HEK293 (cell line): Measurements from ENCODE around the gene OSBP.

Experiments used
- CTCF ChIA-PET: fragments of 350-600 bp; formaldehyde crosslinking; extraction: SDS; loops from one replicate; lab custom pipeline; 2021; ENCODE audit warnings: antibody characterized with exemption; lab: Yijun Ruan, JAX
- POLR2A ChIA-PET: fragments of 300-600 bp; formaldehyde crosslinking; extraction: SDS; loops from one replicate; lab custom pipeline; 2020; ENCODE audit warnings: antibody characterized with exemption, inconsistent platforms; lab: Yijun Ruan, JAX
- H3K27ac ChIP-seq: fragments of 200-500 bp; sonication (Bioruptor generic); 2 replicates; pipeline ENCODE4 v1.5.1; 2014; ENCODE audit warnings: low read depth, low read length, control low read depth, inconsistent platforms; ENCODE audit errors: extremely low read depth
- H3K36me3 ChIP-seq, 2 experiments: fragments of 200-500 bp in 1 of 2; sonication (Bioruptor generic) in 1 of 2; 1 replicate in 1 of 2; 2 replicates in 1 of 2; pipeline ENCODE4 v1.5.1; 2014 to 2017; ENCODE audit warnings: inconsistent platforms in 2 of 2, low read length in 2 of 2; ENCODE audit not compliant: control insufficient read depth in 2 of 2, insufficient read depth in 1 of 2
- H3K4me1 ChIP-seq: fragments of 200-500 bp; sonication (Bioruptor generic); 2 replicates; pipeline ENCODE4 v1.5.1; 2014; ENCODE audit warnings: mild to moderate bottlenecking, low read length, inconsistent platforms; ENCODE audit not compliant: control insufficient read depth, insufficient read depth
- H3K4me3 ChIP-seq: 2 replicates; pipeline ENCODE4 v1.5.1; 2011; ENCODE audit warnings: low read depth, mild to moderate bottlenecking, control low read depth, low read length, moderate library complexity
- H3K9me3 ChIP-seq: fragments of 200-500 bp; sonication (Bioruptor generic); 2 replicates; pipeline ENCODE4 v1.5.1; 2014; ENCODE audit warnings: low read depth, low read length, inconsistent platforms; ENCODE audit not compliant: control insufficient read depth, insufficient read depth
- AEBP2 ChIP-seq: fragments of 450-650 bp; formaldehyde crosslinking; IDR thresholded peaks from 2 replicates; pipeline ENCODE4 v1.5.1; 2016; ENCODE audit warnings: missing biosample characterization, missing genetic modification characterization, borderline replicate concordance
- GFI1B ChIP-seq: fragments of 450-650 bp; formaldehyde crosslinking; IDR thresholded peaks from 2 replicates; pipeline ENCODE4 v1.5.1; 2016; ENCODE audit warnings: missing biosample characterization, missing genetic modification characterization
- GLIS1 ChIP-seq: fragments of 450-650 bp; formaldehyde crosslinking; IDR thresholded peaks from 2 replicates; pipeline ENCODE4 v1.5.1; 2016; ENCODE audit warnings: missing biosample characterization, missing genetic modification characterization
- GLIS2 ChIP-seq: fragments of 450-650 bp; formaldehyde crosslinking; IDR thresholded peaks from 2 replicates; pipeline ENCODE4 v1.5.1; 2016; ENCODE audit warnings: missing biosample characterization, missing genetic modification characterization
- HOXD13 ChIP-seq: sonication (generic); formaldehyde crosslinking; IDR thresholded peaks from 2 replicates; pipeline ENCODE4 v1.8.0; 2022; ENCODE audit warnings: missing genetic modification reagents, borderline replicate concordance
- IKZF3 ChIP-seq: fragments of 450-650 bp; IDR thresholded peaks from 2 replicates; pipeline ENCODE4 v1.5.0; 2018; ENCODE audit warnings: missing biosample characterization, mild to moderate bottlenecking, missing genetic modification characterization, moderate library complexity
- KLF1 ChIP-seq: fragments of 450-650 bp; formaldehyde crosslinking; IDR thresholded peaks from 2 replicates; pipeline ENCODE4 v1.5.1; 2016; ENCODE audit warnings: missing biosample characterization, missing genetic modification characterization
- KLF10 ChIP-seq: fragments of 450-650 bp; IDR thresholded peaks from 2 replicates; pipeline ENCODE4 v1.5.1; 2018; ENCODE audit warnings: missing biosample characterization, mild to moderate bottlenecking, missing genetic modification characterization
- OVOL3 ChIP-seq: fragments of 450-650 bp; formaldehyde crosslinking; IDR thresholded peaks from 2 replicates; pipeline ENCODE4 v1.5.1; 2016; ENCODE audit warnings: missing biosample characterization, missing genetic modification characterization
- PATZ1 ChIP-seq: fragments of 450-650 bp; formaldehyde crosslinking; IDR thresholded peaks from 2 replicates; pipeline ENCODE4 v1.5.1; 2016; ENCODE audit warnings: missing biosample characterization, missing genetic modification characterization
- SP3 ChIP-seq: fragments of 450-650 bp; formaldehyde crosslinking; IDR thresholded peaks from 2 replicates; pipeline ENCODE4 v1.5.1; 2016; ENCODE audit warnings: missing biosample characterization, missing genetic modification characterization
- YY1 ChIP-seq: fragments of 450-650 bp; formaldehyde crosslinking; IDR thresholded peaks from 2 replicates; pipeline ENCODE4 v1.5.1; 2018; ENCODE audit warnings: missing biosample characterization, missing genetic modification characterization
- ZBTB17 ChIP-seq: fragments of 450-650 bp; formaldehyde crosslinking; IDR thresholded peaks from 2 replicates; pipeline ENCODE4 v1.5.1; 2016; ENCODE audit warnings: missing biosample characterization, missing genetic modification characterization
- ZFP3 ChIP-seq: fragments of 450-650 bp; formaldehyde crosslinking; IDR thresholded peaks from 2 replicates; pipeline ENCODE4 v1.5.1; 2016; ENCODE audit warnings: low read depth, missing biosample characterization, missing genetic modification characterization
- ZFP37 ChIP-seq: fragments of 450-650 bp; formaldehyde crosslinking; IDR thresholded peaks from 2 replicates; pipeline ENCODE4 v1.5.1; 2016; ENCODE audit warnings: missing biosample characterization, missing genetic modification characterization
- ZNF223 ChIP-seq: fragments of 450-650 bp; formaldehyde crosslinking; IDR thresholded peaks from 2 replicates; pipeline ENCODE4 v1.5.1; 2016; ENCODE audit warnings: missing biosample characterization, missing genetic modification characterization
- ZNF23 ChIP-seq: fragments of 450-650 bp; formaldehyde crosslinking; IDR thresholded peaks from 2 replicates; pipeline ENCODE4 v1.5.1; 2016; ENCODE audit warnings: missing biosample characterization, missing genetic modification characterization, borderline replicate concordance
- ZNF391 ChIP-seq: fragments of 450-650 bp; formaldehyde crosslinking; IDR thresholded peaks from 2 replicates; pipeline ENCODE4 v1.5.1; 2016; ENCODE audit warnings: low read depth, missing biosample characterization, missing genetic modification characterization, borderline replicate concordance
- ZNF394 ChIP-seq: fragments of 450-650 bp; formaldehyde crosslinking; IDR thresholded peaks from 2 replicates; pipeline ENCODE4 v1.5.1; 2016; ENCODE audit warnings: missing biosample characterization, missing genetic modification characterization, mild to moderate bottlenecking, moderate library complexity, borderline replicate concordance
- ZNF449 ChIP-seq: fragments of 450-650 bp; formaldehyde crosslinking; IDR thresholded peaks from 2 replicates; pipeline ENCODE4 v1.5.1; 2017; ENCODE audit warnings: missing biosample characterization, mild to moderate bottlenecking, missing genetic modification characterization, moderate library complexity
- ZNF529 ChIP-seq: fragments of 450-650 bp; formaldehyde crosslinking; IDR thresholded peaks from 2 replicates; pipeline ENCODE4 v1.5.1; 2017; ENCODE audit warnings: missing genetic modification characterization, missing biosample characterization; ENCODE audit not compliant: insufficient replicate concordance
- ZNF558 ChIP-seq: fragments of 450-650 bp; formaldehyde crosslinking; IDR thresholded peaks from 2 replicates; pipeline ENCODE4 v1.5.1; 2016; ENCODE audit warnings: missing biosample characterization, missing genetic modification characterization
- ZNF585B ChIP-seq: fragments of 450-650 bp; formaldehyde crosslinking; IDR thresholded peaks from 2 replicates; pipeline ENCODE4 v1.5.1; 2016; ENCODE audit warnings: missing biosample characterization, missing genetic modification characterization
- ZNF660 ChIP-seq: fragments of 450-650 bp; IDR thresholded peaks from 2 replicates; pipeline ENCODE4 v1.5.1; 2018; ENCODE audit warnings: missing biosample characterization, mild to moderate bottlenecking, missing genetic modification characterization
- ZNF670 ChIP-seq: fragments of 450-650 bp; formaldehyde crosslinking; IDR thresholded peaks from 2 replicates; pipeline ENCODE4 v1.5.1; 2016; ENCODE audit warnings: missing biosample characterization, missing genetic modification characterization, low read depth
- ZNF777 ChIP-seq: fragments of 450-650 bp; formaldehyde crosslinking; IDR thresholded peaks from 2 replicates; pipeline ENCODE4 v1.5.1; 2017; ENCODE audit warnings: missing biosample characterization, missing genetic modification characterization, borderline replicate concordance
- ZNF791 ChIP-seq: fragments of 450-650 bp; formaldehyde crosslinking; IDR thresholded peaks from 2 replicates; pipeline ENCODE4 v1.5.1; 2016; ENCODE audit warnings: missing biosample characterization, missing genetic modification characterization
- ZNF837 ChIP-seq: fragments of 450-650 bp; formaldehyde crosslinking; IDR thresholded peaks from 2 replicates; pipeline ENCODE4 v1.5.1; 2016; ENCODE audit warnings: missing biosample characterization, missing genetic modification characterization
- ZNF843 ChIP-seq: fragments of 450-650 bp; formaldehyde crosslinking; IDR thresholded peaks from 2 replicates; pipeline ENCODE4 v1.5.1; 2016; ENCODE audit warnings: missing biosample characterization, missing genetic modification characterization
- ZSCAN5A ChIP-seq: fragments of 450-650 bp; formaldehyde crosslinking; IDR thresholded peaks from 2 replicates; pipeline ENCODE4 v1.5.1; 2016; ENCODE audit warnings: missing biosample characterization, missing genetic modification characterization
- ZXDB ChIP-seq: fragments of 450-650 bp; formaldehyde crosslinking; IDR thresholded peaks from 2 replicates; pipeline ENCODE4 v1.5.1; 2016; ENCODE audit warnings: missing biosample characterization, missing genetic modification characterization

Gene OSBP

GRCh38 chr11:59551659-59552521 lies 63.7 kb downstream of the OSBP start:
- no peaks in the 10 kb centered on the region for H3K4me1 ChIP-seq
- ChIA-PET POLR2A (interaction anchor here (0.6 to 1.1 kb wide), 3 partner anchors 9 to 66 kb away, joined by 3 to 4 read pairs (median 4); partner anchors contain the start of gene OSBP), CTCF (no interaction called here)
- peak overlapping the region; percentile 46 for H3K4me3 ChIP-seq
- H3K27ac ChIP-seq: no peak overlapping the region
- H3K36me3 ChIP-seq: no peaks in the 10 kb centered on the region
- no peaks in the 10 kb centered on the region for H3K9me3 ChIP-seq
- TF ChIP-seq HOXD13 (CRISPR knock-in tag) (no peak), ZNF777 (tag by site-specific recombination) (no peak), ZFP3 (no peak), GFI1B (tag by site-specific recombination) (no peak), KLF1 (no peak), PATZ1 (tag by site-specific recombination) (no peak), ZNF529 (tag by site-specific recombination) (no peak), ZNF558 (tag by site-specific recombination) (0 out of 2 replicates have a peak, but pooled peaks have one; percentile 26), ZBTB17 (peak; percentile 62), ZNF670 (tag by site-specific recombination) (no peak), ZNF791 (tag by site-specific recombination) (no peak), ZNF394 (no peak), ZNF843 (tag by site-specific recombination) (no peak), OVOL3 (no peak), ZNF449 (tag by site-specific recombination) (no peak), YY1 (tag by site-specific recombination) (0 out of 2 replicates have a peak, but pooled peaks have one; percentile 8), ZSCAN5A (tag by site-specific recombination) (no peak), AEBP2 (tag by site-specific recombination) (no peak), ZFP37 (tag by site-specific recombination) (no peak), IKZF3 (tag by site-specific recombination) (peak; percentile 61), ZNF23 (tag by site-specific recombination) (no peak), GLIS1 (tag by site-specific recombination) (no peak), ZNF391 (tag by site-specific recombination) (no peak), GLIS2 (no peak), ZNF660 (tag by site-specific recombination) (peak; percentile 15; the same call in 1 of the 2 replicates), SP3 (tag by site-specific recombination) (no peak), ZNF585B (tag by site-specific recombination) (no peak), ZXDB (0 out of 2 replicates have a peak, but pooled peaks have one; percentile 11), ZNF837 (tag by site-specific recombination) (no peak), ZNF223 (tag by site-specific recombination) (no peak), KLF10 (tag by site-specific recombination) (peak; percentile 27; the same call in 1 of the 2 replicates)
